ENCODE results near the gene FOXN3.

The FOXN3 gene

GRCh38 chr14:89242652-89243279 lies 174.3 kb downstream of the FOXN3 start:
- DNase-seq (ENCODE audit: low read depth in 1 of 2, low spot score in 1 of 2), result no peak
- in situ Hi-C loops (cut with HindIII; ENCODE audit: low pct_unique_long_range_greater_than_20kb, low sequenced_read_pairs), result no loop called here
- no peak for TF ChIP-seq JUND (IDR thresholded peaks at IDR 0.05; ENCODE audit: low read depth)

DNA sequence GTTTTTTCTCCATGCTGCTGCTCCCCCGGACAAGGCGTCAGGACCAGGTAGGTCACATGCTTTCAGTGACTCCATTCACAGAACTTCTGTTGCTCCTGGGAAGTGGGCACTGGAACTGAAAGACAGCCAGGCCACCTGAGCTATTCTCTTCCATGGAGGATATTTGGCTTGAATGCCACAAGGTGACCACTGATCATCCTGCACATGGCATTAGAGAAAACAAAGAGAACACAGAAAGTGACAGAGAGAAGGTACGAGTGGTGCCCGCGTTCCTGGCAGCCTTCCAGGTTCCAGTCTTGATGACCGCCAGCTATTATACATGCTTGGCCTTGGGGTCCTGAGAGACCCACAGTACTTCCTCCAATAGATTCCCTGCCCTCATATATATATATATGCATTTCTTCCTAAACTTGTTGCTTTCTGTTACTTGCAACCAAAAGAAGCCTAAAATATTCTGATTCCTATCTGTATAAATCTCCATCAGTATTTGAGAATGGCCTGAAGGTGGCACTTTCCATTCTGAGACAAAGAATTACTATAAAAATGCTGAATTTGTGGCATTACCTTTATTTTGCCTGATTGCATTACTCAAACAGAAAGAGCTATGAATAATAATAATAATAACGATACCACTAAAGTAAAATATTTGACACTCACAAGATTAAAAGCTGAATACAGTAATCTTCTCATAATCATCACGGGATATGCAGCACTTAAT lies 174.9 kb downstream of the FOXN3 start:
- no peak for TF ChIP-seq JUND (IDR thresholded peaks at IDR 0.05; ENCODE audit: low read depth)
- no peak for DNase-seq (ENCODE audit: low read depth in 1 of 2, low spot score in 1 of 2)
- in situ Hi-C loops (cut with HindIII; ENCODE audit: low pct_unique_long_range_greater_than_20kb, low sequenced_read_pairs), result no loop called here

DNA sequence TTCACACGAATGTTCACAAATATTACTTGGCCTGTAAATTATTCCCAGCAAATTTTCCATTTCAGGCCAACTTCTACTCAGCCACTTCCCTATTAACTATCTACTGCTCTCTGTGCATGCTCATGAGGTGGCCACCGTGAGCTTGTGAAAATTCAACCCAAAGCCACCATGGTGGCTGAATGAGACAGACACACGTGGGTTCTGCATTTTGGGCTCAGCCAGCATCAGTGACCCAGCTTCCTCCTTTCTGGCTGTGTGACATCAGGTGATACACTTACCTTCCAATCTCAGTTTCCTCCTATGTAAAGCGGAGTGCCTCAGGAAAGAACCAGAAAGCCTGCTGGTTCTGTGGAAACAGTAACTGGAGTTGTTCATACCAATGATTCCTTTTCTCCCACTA lies 175.8 kb downstream of the FOXN3 start:
- no peak for TF ChIP-seq JUND (IDR thresholded peaks at IDR 0.05; ENCODE audit: low read depth)
- DNase-seq (ENCODE audit: low read depth in 1 of 2, low spot score in 1 of 2), result no peak
- in situ Hi-C loops (cut with HindIII; ENCODE audit: low pct_unique_long_range_greater_than_20kb, low sequenced_read_pairs), result no loop called here

GRCh38 chr14:89240414-89240813 lies 176.6 kb downstream of the FOXN3 start:
- in situ Hi-C loops (cut with HindIII; ENCODE audit: low pct_unique_long_range_greater_than_20kb, low sequenced_read_pairs), result no loop called here
- TF ChIP-seq JUND (IDR thresholded peaks at IDR 0.05; ENCODE audit: low read depth), result no peak
- DNase-seq (ENCODE audit: low read depth in 1 of 2, low spot score in 1 of 2), result no peak

- in situ Hi-C loops (cut with HindIII; ENCODE audit: low pct_unique_long_range_greater_than_20kb, low sequenced_read_pairs), result no loop called here
- DNase-seq (ENCODE audit: low read depth in 1 of 2, low spot score in 1 of 2), result no peak
- TF ChIP-seq JUND (IDR thresholded peaks at IDR 0.05; ENCODE audit: low read depth), result no peak
Observed at GRCh38 chr14:89239023-89239422, 178.0 kb downstream of the FOXN3 start.

DNA sequence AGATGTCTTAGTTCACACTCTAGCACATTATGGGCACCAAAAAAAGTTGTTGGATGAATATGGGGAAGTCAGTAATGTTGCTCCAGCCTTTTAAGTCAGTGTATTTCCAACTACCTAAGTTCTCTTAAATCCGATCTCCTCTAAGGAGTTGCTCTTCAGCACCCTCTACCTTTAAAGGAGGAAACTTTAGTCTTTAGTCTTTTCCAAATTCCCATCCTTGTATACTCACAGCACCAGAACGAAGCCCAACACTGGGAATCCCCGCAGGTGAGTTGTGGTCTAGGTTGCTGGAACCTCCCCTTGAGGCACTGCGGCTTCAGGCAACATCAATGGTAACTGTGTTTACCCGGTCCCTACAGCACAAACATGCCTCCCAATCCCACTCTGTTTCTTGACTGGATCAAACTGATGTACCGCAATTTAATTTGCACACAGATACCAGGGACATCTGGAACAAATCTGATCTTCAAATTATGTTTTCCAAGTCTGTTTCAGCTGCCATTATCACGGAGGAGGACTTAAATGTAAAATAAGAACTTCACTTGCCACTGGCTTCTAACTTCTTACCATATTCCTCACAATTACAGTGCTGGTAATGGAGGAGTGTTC lies 179.0 kb downstream of the FOXN3 start:
- TF ChIP-seq JUND (IDR thresholded peaks at IDR 0.05; ENCODE audit: low read depth), result no peak
- in situ Hi-C loops (cut with HindIII; ENCODE audit: low pct_unique_long_range_greater_than_20kb, low sequenced_read_pairs), result no loop called here
- peak; percentile 18 to 55 for DNase-seq (ENCODE audit: low read depth in 1 of 2, low spot score in 1 of 2)

GRCh38 chr14:89236851-89237250 lies 180.2 kb downstream of the FOXN3 start:
- TF ChIP-seq JUND (IDR thresholded peaks at IDR 0.05; ENCODE audit: low read depth), result no peak
- no peak for DNase-seq (ENCODE audit: low read depth in 1 of 2, low spot score in 1 of 2)
- in situ Hi-C loops (cut with HindIII; ENCODE audit: low pct_unique_long_range_greater_than_20kb, low sequenced_read_pairs), result no loop called here

DNA sequence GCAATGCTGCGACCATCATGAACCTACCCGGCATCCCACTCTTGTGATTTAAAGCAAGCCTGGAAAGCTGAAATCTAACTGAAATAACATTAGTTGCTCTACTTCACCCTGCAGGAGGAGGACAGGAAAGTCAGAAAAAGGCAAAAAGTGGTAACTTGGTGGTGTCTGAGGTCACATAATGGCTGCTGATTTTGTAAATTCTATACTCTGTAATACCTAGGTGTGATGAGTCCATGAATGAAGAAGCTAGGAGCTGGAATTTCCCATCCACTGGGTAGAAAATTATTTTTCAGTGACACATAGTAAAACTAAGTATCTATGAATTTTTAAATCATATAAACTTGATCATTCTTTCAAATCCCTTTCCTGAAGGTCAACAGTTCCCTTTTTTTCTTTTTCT lies 183.8 kb downstream of the FOXN3 start:
- TF ChIP-seq JUND (IDR thresholded peaks at IDR 0.05; ENCODE audit: low read depth), result no peak
- DNase-seq (ENCODE audit: low read depth in 1 of 2, low spot score in 1 of 2), result no peak
- in situ Hi-C loops (cut with HindIII; ENCODE audit: low pct_unique_long_range_greater_than_20kb, low sequenced_read_pairs), result no loop called here

DNA sequence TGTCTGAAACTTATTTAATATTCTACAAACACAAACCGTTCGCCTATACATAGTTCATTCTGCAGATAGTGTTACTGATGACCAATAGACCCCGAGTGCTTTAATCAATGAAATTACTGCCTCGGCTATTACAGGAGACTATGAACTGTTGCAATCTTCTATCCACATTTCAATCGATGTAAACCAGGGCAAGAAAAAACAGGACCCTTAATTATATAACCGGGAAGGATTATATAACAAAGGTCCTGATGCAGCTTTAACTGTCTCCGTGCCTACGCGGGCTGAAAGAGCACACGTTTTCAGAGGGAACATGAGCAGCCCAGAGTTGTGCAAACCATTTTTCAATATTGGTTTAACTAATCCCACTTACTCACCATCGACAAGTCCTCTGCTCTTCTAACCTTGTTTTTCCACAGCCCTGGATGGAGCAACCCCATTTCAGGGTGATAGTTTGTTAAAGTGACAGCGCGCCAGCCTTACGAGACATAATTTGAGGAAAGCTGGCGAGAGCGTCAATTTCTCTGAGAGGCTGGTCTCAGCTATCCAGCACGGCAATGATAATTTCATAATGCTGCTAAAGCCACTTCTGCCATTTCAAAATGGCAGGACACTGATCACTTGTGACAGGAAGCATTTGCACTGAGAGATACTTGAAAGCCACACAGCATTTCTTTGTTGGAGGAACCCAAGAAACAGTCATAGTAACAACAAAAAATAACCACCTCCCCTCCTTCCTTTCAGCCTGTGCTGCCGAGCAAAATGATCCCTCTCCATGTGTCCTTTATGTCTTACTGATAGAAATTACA lies 184.6 kb downstream of the FOXN3 start:
- in situ Hi-C loops (cut with HindIII; ENCODE audit: low pct_unique_long_range_greater_than_20kb, low sequenced_read_pairs), result no loop called here

GRCh38 chr14:89231426-89232113 lies 185.5 kb downstream of the FOXN3 start:
- TF ChIP-seq JUND (IDR thresholded peaks at IDR 0.05; ENCODE audit: low read depth), result no peak
- DNase-seq (ENCODE audit: low read depth in 1 of 2, low spot score in 1 of 2), result no peak
- in situ Hi-C loops (cut with HindIII; ENCODE audit: low pct_unique_long_range_greater_than_20kb, low sequenced_read_pairs), result no loop called here

More for the DNA sequence above, 184.6 kb downstream of the FOXN3 start:
- no peak for TF ChIP-seq JUND (IDR thresholded peaks at IDR 0.05; ENCODE audit: low read depth)
- no peak for DNase-seq (ENCODE audit: low read depth in 1 of 2, low spot score in 1 of 2)

DNA sequence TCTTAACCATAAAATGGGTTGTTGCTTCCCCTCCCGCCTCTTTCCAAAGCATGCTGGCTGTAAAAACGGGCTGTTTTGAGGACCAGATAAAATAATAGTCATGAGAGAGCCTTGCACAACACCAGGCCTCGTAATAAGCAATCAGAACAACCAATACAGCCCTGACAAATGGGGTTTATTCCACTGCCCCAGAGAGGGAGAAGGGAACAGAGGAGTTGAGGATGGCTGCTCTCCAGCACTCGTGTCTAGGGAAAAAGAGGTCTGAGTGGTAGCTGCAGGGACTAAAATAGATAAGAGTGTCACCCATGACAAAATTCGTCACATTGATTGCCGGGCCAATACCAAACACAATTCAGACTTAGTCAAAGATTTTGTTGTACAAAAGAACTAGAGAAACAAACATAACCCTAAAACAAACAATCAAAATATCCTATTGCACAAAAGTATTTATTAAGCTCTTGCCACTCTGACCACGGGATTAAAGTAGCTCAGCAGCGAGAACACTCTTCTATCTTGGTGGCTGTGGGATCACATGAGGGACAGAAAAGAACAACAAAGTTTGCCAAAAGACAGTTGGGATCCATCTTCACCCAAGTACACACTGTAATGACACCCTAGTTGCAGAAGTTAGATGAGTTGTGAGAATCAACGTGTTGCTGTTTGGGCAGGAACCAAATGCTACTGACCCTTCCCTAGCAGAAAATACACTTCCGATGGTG lies 188.0 kb downstream of the FOXN3 start:
- DNase-seq (ENCODE audit: low read depth in 1 of 2, low spot score in 1 of 2), result no peak
- in situ Hi-C loops (cut with HindIII; ENCODE audit: low pct_unique_long_range_greater_than_20kb, low sequenced_read_pairs), result no loop called here
- TF ChIP-seq JUND (IDR thresholded peaks at IDR 0.05; ENCODE audit: low read depth), result no peak

- TF ChIP-seq JUND (IDR thresholded peaks at IDR 0.05; ENCODE audit: low read depth), result no peak
- no peak for DNase-seq (ENCODE audit: low read depth in 1 of 2, low spot score in 1 of 2)
- in situ Hi-C loops (cut with HindIII; ENCODE audit: low pct_unique_long_range_greater_than_20kb, low sequenced_read_pairs), result no loop called here
Observed at GRCh38 chr14:89227496-89227836, 189.6 kb downstream of the FOXN3 start.

All from T47D (cell line).